ENCODE measurements around the gene HSPB7.
A peak's percentile ranks its signal among the peaks of the same experiment; 100 is the strongest.
"Not testable (repeated sequence)": the region's sequence is repeated elsewhere in the genome, so short reads cannot be mapped to it uniquely, and the experiment has no call there.

Gene HSPB7

GRCh38 chr1:16017461-16018303, at the start of gene HSPB7:
TSS of gene HSPB7 (minus strand) at chr1:16018043. CDS start at chr1:16017963, 80 bp downstream.
- peak; percentile 84 for DNase-seq (ENCODE audit: low read depth)

GRCh38 chr1:16067127-16067768, 49.4 kb upstream of the HSPB7 start:
- no peak for DNase-seq (ENCODE audit: low read depth)

DNA sequence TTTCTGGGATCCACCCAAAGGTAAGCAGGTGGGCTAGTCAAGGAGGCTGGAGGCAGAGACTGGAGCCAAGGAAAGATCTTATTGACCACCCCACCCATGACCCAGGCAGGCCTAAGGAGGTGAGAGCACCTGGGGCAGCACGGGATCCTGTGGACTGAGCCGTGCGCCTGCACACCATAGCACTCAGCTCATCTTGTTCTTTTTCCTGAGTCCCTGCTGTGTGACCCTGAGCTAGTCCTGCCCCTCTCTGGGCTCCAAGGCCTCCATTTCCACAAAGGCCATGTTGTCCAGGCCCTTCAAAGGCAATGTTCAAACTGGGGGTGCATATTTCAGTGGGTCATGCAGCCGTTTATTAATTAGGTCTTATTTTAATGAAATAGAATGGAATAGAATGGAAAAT, 48.4 kb upstream of the HSPB7 start:
- no peak for DNase-seq (ENCODE audit: low read depth)

GRCh38 chr1:16065269-16065576, 47.4 kb upstream of the HSPB7 start:
- no peak for DNase-seq (ENCODE audit: low read depth)

- no peak for DNase-seq (ENCODE audit: low read depth)
These were observed 46.9 kb upstream of the HSPB7 start for GRCh38 chr1:16064536-16065268.

GRCh38 chr1:16063921-16064320, 46.1 kb upstream of the HSPB7 start:
- DNase-seq (ENCODE audit: low read depth): no peak

GRCh38 chr1:16063226-16063829, 45.5 kb upstream of the HSPB7 start:
- no peak for DNase-seq (ENCODE audit: low read depth)

- DNase-seq (ENCODE audit: low read depth): not testable (repeated sequence)
These were observed 44.8 kb upstream of the HSPB7 start for GRCh38 chr1:16062687-16063075.

DNA sequence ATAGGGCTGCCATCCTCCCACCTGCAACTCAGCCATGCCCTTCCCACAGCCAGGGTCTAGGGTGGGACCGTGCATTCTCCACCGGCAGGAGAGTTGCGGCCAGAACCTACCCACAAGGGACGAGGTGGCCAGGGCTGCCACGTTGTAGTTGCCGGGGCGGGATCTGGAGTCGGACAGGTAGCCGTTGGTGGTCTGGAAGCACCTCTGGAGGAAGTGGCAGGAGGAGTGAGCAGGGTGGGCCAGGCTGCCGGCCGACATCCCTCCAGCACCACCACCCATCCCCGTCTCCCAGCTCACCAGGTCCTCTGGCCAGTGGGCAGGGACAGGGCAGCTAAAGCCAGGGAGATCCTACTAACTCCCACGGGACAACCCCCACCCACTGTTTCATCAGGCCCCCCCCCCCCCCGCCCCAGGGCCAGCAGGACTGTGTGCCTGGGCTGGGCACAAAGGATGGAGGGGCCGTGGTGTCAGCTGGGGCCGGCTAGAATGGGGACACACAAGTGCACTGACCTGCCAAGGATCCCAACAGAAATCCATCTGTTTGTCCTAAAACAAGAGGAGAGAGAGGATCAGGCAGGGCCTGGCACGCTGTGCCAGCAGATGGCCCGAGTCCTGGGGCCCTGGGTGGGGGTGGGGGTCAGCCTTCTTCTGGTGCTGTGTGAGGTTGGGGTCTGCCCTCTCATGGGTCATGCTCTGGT, 44.3 kb upstream of the HSPB7 start:
- DNase-seq (ENCODE audit: low read depth): not testable (repeated sequence)

- no peak for DNase-seq (ENCODE audit: low read depth)
These were observed 43.4 kb upstream of the HSPB7 start for GRCh38 chr1:16061266-16061665.

DNA sequence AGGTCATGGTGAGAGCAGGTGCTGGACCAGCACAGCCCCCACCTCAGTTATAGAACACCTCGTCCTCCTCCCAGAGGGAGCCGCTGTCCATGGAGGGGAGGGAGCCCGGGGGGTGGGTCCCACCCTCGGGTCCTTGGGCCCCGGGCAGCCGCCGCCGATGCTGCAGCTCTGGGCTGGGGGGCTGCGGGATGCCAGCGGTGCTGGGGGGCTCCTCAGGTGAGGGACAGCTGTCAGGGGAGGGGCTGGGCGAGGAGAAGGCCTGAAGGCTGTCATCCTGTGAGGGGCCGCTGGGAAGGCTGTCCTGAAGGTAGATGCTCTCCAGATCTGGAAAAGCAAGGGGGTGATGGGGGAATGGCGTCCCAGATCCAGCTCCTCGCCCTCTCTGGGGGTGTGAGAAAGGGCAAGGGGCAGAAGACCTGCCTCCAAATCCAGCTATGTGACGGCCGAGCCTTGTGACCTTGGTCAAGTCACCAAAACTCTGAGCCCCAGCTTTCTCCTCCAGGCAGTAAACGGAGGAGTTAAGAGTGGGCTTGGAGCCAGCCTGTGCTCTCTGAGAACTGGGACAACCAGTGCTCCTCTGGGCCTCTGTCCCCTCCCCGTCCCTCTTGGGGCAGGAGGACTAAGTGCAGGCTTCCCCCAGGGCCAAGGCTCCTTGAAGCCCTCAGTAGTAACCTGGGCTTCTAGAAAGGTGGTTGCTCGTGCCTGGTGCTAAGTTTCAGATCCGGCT, 40.7 kb upstream of the HSPB7 start:
- not testable (repeated sequence) for DNase-seq (ENCODE audit: low read depth)

DNA sequence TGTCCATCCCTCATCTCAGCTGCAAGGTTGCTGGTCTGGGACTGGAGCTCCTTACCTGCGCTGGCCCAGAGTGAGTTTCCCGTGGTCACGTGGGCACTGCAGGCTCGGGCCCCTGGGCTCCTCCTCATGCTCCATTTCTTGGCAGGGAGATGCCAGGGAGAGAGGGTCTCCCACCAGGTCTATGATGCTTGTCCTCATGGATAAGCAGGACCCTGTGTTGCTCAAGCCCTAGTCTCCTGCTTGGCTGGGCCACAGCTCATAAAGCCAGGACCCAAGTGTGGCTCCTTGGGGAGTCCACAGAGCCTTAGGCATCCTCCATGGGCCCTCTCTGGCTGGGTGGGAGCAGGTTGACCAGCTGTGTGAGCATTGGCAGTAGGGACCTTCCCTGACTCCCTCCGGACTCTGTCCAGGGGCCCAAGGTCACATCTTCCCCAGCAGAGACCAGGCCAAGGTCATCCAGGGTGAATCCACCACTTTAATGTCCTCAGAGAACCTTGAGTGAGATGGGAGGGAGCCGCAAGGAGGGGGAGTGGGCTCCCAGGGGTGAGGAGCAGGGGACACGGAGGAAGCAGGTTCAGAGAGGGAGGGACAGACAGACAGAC, 39.6 kb upstream of the HSPB7 start:
- not testable (repeated sequence) for DNase-seq (ENCODE audit: low read depth)

GRCh38 chr1:16056521-16056912, 38.7 kb upstream of the HSPB7 start:
- not testable (repeated sequence) for DNase-seq (ENCODE audit: low read depth)

DNA sequence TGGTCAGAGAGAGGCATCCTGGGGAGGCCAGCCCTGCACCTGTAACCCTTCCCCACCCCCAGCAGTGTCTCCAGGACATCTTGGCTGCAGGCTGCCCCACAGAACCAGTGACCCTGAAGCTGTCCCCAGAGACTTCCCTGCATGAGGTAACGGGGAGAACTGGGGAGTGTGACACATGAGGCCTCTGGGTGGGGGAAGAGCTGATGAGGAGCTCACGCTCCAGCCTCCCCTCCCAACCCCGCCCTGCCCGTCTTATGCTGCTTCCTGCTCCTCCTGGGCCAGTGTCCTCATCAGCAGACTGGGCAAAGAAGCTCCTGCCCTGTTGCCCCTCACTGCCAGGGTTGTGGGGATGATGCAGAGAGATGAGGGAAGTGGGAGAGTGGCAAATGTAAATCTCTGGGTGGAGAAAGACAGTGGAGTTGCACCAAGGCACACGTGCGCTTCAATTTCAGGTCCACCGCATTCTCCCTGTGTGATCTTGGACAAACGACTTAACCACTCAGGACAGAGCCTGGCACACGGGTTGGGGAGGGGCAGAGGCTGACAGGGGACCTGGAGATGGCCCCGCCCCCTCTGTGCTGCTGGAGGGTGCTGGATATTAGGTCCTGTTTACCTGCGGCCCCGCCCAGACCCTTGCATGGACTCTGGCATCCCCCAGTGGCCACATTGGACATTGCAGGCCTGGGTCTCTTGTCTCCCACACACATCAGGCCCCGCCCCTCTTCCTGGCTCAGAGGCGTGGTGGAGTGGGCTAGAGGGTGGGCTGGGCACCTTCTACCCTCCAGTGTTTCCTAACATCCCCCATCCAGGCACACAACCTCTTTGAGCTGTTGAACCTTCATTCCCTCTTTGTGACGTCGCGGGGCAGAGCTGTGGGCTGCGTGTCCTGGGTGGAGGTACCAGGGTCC, 38.0 kb upstream of the HSPB7 start:
- DNase-seq (ENCODE audit: low read depth): peak; percentile 48

DNA sequence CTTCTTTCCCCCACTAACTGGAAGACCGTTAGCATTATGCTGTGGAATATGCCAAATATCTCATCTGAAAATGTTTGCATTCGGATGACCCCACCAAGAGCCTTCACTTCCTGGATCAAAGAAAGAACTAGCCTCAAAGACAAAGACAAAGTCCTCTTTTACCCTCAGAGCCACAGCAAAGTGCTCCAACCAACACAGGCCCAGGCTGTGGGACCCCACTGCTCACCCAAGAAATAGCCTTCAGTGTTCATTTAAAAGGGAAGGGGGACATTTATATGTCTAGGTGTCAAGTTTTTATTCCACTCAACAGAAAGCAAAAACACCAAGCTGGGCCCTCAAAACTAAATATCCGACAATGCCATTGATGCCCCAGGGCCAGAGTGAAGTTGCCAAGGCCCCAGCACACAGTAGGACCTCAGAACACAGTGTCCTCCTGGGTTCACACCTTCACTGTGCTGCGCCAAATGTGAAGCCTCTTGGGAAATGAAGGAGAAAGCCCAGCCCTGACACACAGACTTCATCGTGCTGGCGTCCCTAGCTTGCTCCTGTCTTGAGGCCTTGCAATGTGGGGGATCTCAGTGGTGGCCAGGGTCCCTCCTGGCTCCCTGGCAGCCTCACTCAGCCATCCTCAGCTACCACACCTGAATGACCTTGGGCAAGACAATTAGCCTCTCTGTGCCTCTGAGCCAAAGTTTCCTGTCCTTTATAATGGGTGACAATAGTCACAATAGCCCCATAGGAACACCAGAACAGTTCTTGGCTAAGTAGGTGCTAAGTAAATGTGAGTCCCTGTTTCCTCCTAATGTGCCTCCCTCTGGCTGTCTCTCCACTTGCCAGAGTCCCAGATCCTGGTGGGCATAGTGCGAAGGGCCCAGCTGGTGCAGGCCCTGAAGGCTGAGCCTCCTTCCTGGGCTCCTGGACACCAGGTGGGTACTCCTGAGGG, 37.0 kb upstream of the HSPB7 start:
- no peak for DNase-seq (ENCODE audit: low read depth)

- no peak for DNase-seq (ENCODE audit: low read depth)
These were observed 36.1 kb upstream of the HSPB7 start for GRCh38 chr1:16053781-16054502.

- not testable (repeated sequence) for DNase-seq (ENCODE audit: low read depth)
These were observed 34.1 kb upstream of the HSPB7 start for GRCh38 chr1:16051949-16052348.

- DNase-seq (ENCODE audit: low read depth): no peak
These were observed 33.2 kb upstream of the HSPB7 start for GRCh38 chr1:16051039-16051438.
